ENCODE data around the gene KCNJ14.

Gene KCNJ14

DNA sequence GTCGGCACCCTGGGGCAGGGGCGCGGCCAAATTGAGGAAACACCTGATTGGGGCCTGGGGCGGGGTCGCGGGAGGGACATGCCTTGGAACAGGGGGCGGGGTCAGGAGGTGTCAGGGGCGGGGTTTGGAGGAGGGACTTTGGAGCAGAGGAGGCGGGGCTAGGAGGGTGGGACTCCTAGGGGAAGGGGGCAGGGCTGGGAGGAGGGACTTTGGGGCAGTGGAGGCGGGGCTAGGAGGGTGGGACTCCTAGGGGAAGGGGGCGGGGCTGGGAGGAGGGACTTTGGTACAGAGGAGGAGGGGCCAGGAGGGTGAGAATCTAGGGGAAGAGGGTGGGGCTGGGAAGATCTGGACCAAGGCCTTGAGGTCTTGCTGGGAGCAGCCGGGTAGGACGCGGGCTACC is 40.0 kb upstream of the KCNJ14 start:
- no peaks in the 10 kb centered on the region for H3K36me3 ChIP-seq (replicated peaks; ENCODE audit: insufficient read depth, low read length)
- no peak overlapping the region for H2AFZ ChIP-seq (ENCODE audit: low read length)
- H3K27ac ChIP-seq (ENCODE audit: low read length) = no peak overlapping the region
- no peaks in the 10 kb centered on the region for H4K20me1 ChIP-seq (ENCODE audit: insufficient read depth, low read length)
- DNase-seq = peak; percentile 81
- H3F3A ChIP-seq (ENCODE audit: insufficient read depth, low read length) = peaks cover 17% of the 10 kb centered on the region
- H3K4me1 ChIP-seq (ENCODE audit: low read length) = peaks cover 12% of the 10 kb centered on the region
- H3K27me3 ChIP-seq (replicated peaks; ENCODE audit: insufficient read depth, low read length) = peaks cover 18% of the 10 kb centered on the region
- H3K9me3 ChIP-seq (replicated peaks; ENCODE audit: insufficient read depth, low read length) = no peaks in the 10 kb centered on the region
- 0 out of 2 replicates have a peak overlapping the region, but pooled peaks have one; percentile 43 for H3K4me3 ChIP-seq (ENCODE audit: low read length)
- H3K4me2 ChIP-seq (ENCODE audit: low read depth, low read length) = peak overlapping the region; percentile 65; the same call in 1 of the 2 replicates
- no peak overlapping the region for H3K9ac ChIP-seq (ENCODE audit: low read length)
- no peaks in the 10 kb centered on the region for H3K79me2 ChIP-seq (ENCODE audit: low read length)
- no peak for TF ChIP-seq EZH2phosphoT487 (IDR thresholded peaks at IDR 0.05; ENCODE audit: low read length)
- TF ChIP-seq, protein P1, sequence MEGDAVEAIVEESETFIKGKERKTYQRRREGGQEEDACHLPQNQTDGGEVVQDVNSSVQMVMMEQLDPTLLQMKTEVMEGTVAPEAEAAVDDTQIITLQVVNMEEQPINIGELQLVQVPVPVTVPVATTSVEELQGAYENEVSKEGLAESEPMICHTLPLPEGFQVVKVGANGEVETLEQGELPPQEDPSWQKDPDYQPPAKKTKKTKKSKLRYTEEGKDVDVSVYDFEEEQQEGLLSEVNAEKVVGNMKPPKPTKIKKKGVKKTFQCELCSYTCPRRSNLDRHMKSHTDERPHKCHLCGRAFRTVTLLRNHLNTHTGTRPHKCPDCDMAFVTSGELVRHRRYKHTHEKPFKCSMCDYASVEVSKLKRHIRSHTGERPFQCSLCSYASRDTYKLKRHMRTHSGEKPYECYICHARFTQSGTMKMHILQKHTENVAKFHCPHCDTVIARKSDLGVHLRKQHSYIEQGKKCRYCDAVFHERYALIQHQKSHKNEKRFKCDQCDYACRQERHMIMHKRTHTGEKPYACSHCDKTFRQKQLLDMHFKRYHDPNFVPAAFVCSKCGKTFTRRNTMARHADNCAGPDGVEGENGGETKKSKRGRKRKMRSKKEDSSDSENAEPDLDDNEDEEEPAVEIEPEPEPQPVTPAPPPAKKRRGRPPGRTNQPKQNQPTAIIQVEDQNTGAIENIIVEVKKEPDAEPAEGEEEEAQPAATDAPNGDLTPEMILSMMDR (IDR thresholded peaks at IDR 0.05; ENCODE audit: low read length) = no peak
- H3K9me2 ChIP-seq (replicated peaks; ENCODE audit: insufficient read depth, low read length) = no peaks in the 10 kb centered on the region

GRCh38 chr19:48415806-48416221 is 39.6 kb upstream of the KCNJ14 start:
- H4K20me1 ChIP-seq (ENCODE audit: insufficient read depth, low read length) = no peaks in the 10 kb centered on the region
- no peak overlapping the region for H3K4me2 ChIP-seq (ENCODE audit: low read depth, low read length)

GRCh38 chr19:48417421-48417820 is 38.0 kb upstream of the KCNJ14 start:
- peaks cover 12% of the 10 kb centered on the region for H3K4me1 ChIP-seq (ENCODE audit: low read length)
- H3K9me2 ChIP-seq (replicated peaks; ENCODE audit: insufficient read depth, low read length) = no peaks in the 10 kb centered on the region
- H3K79me2 ChIP-seq (ENCODE audit: low read length) = no peaks in the 10 kb centered on the region
- H3K9ac ChIP-seq (ENCODE audit: low read length) = no peak overlapping the region
- no peak for TF ChIP-seq EZH2 (optimal IDR thresholded peaks at IDR 0.05; ENCODE audit: low read depth, low read length)
- TF ChIP-seq, protein P1 (IDR thresholded peaks at IDR 0.05; ENCODE audit: low read length) = no peak
- no peak for TF ChIP-seq EZH2phosphoT487 (IDR thresholded peaks at IDR 0.05; ENCODE audit: low read length)
- no peak overlapping the region for H3K27ac ChIP-seq (ENCODE audit: low read length)
- no peaks in the 10 kb centered on the region for H4K20me1 ChIP-seq (ENCODE audit: insufficient read depth, low read length)
- H3K4me2 ChIP-seq (ENCODE audit: low read depth, low read length) = no peak overlapping the region
- H3K36me3 ChIP-seq (replicated peaks; ENCODE audit: insufficient read depth, low read length) = no peaks in the 10 kb centered on the region
- no peak for DNase-seq
- H3K9me3 ChIP-seq (replicated peaks; ENCODE audit: insufficient read depth, low read length) = no peaks in the 10 kb centered on the region
- no peak overlapping the region for H2AFZ ChIP-seq (ENCODE audit: low read length)
- H3F3A ChIP-seq (ENCODE audit: insufficient read depth, low read length) = peaks cover 17% of the 10 kb centered on the region
- H3K4me3 ChIP-seq (ENCODE audit: low read length) = no peak overlapping the region
- peaks cover 18% of the 10 kb centered on the region for H3K27me3 ChIP-seq (replicated peaks; ENCODE audit: insufficient read depth, low read length)

More at GRCh38 chr19:48415806-48416221, 39.6 kb upstream of the KCNJ14 start:
- Histone ChIP-seq H3K27ac (ENCODE audit: low read length) (no peak overlapping the region), H3K79me2 (ENCODE audit: low read length) (no peaks in the 10 kb centered on the region), H3K9ac (ENCODE audit: low read length) (no peak overlapping the region), H3K9me3 (replicated peaks; ENCODE audit: insufficient read depth, low read length) (no peaks in the 10 kb centered on the region), H3K36me3 (replicated peaks; ENCODE audit: insufficient read depth, low read length) (no peaks in the 10 kb centered on the region), H2AFZ (ENCODE audit: low read length) (no peak overlapping the region), H3F3A (ENCODE audit: insufficient read depth, low read length) (peaks cover 17% of the 10 kb centered on the region), H3K27me3 (replicated peaks; ENCODE audit: insufficient read depth, low read length) (peaks cover 18% of the 10 kb centered on the region), H3K4me3 (ENCODE audit: low read length) (no peak overlapping the region), H3K4me1 (ENCODE audit: low read length) (peaks cover 12% of the 10 kb centered on the region), H3K9me2 (replicated peaks; ENCODE audit: insufficient read depth, low read length) (no peaks in the 10 kb centered on the region)
- no peak for TF ChIP-seq EZH2 (optimal IDR thresholded peaks at IDR 0.05; ENCODE audit: low read depth, low read length)
- TF ChIP-seq, protein P1 (IDR thresholded peaks at IDR 0.05; ENCODE audit: low read length) = no peak
- no peak for TF ChIP-seq EZH2phosphoT487 (IDR thresholded peaks at IDR 0.05; ENCODE audit: low read length)
- DNase-seq = no peak
